GM23338 (cell line): Measurements from ENCODE around the gene GRIK4. TPM values are rescaled to one million over a fixed set of nuclear protein-coding genes. Genes with fewer than 3 reads are reported as not detected.

ENCODE experiments used
- ATAC-seq: fragments of 200-7000 bp; cut with Tn5 transposase; 3 replicates; pipeline ENCODE4 v1.9.1; 2020
- DNase-seq: peaks from one replicate; pipeline ENCODE4 v3.0.0-alpha.2; 2015; ENCODE audit warnings: low spot score
- H2AFZ ChIP-seq: fragments of 200-600 bp; sonication (generic); 2 replicates; pipeline ENCODE4 v1.8.0; 2016; ENCODE audit warnings: antibody characterized with exemption, mild to moderate bottlenecking, moderate library complexity
- H3F3A ChIP-seq: fragments of 200-600 bp; sonication (generic); replicated peaks from 2 replicates; pipeline ENCODE4 v1.8.0; 2017; ENCODE audit warnings: antibody characterized with exemption, mixed run types, low read depth
- H3K27ac ChIP-seq: fragments of 200-600 bp; sonication (generic); 2 replicates; pipeline ENCODE4 v1.6.1; 2016; ENCODE audit warnings: low read depth
- H3K27me3 ChIP-seq: fragments of 200-600 bp; sonication (generic); 2 replicates; pipeline ENCODE4 v1.8.0; 2016; ENCODE audit warnings: mild to moderate bottlenecking, mixed run types, moderate library complexity; ENCODE audit not compliant: insufficient read depth
- H3K36me3 ChIP-seq: fragments of 200-600 bp; sonication (generic); 2 replicates; pipeline ENCODE4 v1.8.0; 2016; ENCODE audit warnings: mild to moderate bottlenecking; ENCODE audit not compliant: insufficient read depth
- H3K4me1 ChIP-seq: fragments of 200-600 bp; sonication (generic); 2 replicates; pipeline ENCODE4 v1.8.0; 2016; ENCODE audit warnings: mild to moderate bottlenecking, moderate library complexity; ENCODE audit not compliant: insufficient read depth
- H3K4me2 ChIP-seq: fragments of 200-600 bp; sonication (generic); 2 replicates; pipeline ENCODE4 v1.7.1; 2017; ENCODE audit warnings: mixed run types
- H3K4me3 ChIP-seq: fragments of 200-600 bp; sonication (generic); 2 replicates; pipeline ENCODE4 v1.6.1; 2016; ENCODE audit warnings: mixed run types
- H3K79me2 ChIP-seq: fragments of 200-600 bp; sonication (generic); replicated peaks from 2 replicates; pipeline ENCODE4 v1.8.0; 2017; ENCODE audit warnings: mild to moderate bottlenecking; ENCODE audit not compliant: insufficient read depth
- H3K9me2 ChIP-seq: fragments of 200-600 bp; sonication (generic); 2 replicates; pipeline ENCODE4 v1.8.0; 2017; ENCODE audit not compliant: insufficient read depth
- H4K20me1 ChIP-seq: fragments of 200-600 bp; sonication (generic); replicated peaks from 2 replicates; pipeline ENCODE4 v1.8.0; 2017; ENCODE audit warnings: mild to moderate bottlenecking; ENCODE audit not compliant: insufficient read depth
- H3K27ac Mint-ChIP-seq: 2 replicates; pipeline ENCODE4 v1.8.0; 2020; ENCODE audit warnings: inconsistent platforms, mild to moderate bottlenecking, moderate library complexity, mixed read lengths
- H3K27me3 Mint-ChIP-seq: 3 replicates; pipeline ENCODE4 v1.8.0; 2022; ENCODE audit warnings: low read depth, mild to moderate bottlenecking, moderate library complexity, mixed read lengths, inconsistent platforms; ENCODE audit not compliant: insufficient read depth, poor library complexity
- H3K36me3 Mint-ChIP-seq: 3 replicates; pipeline ENCODE4 v1.8.0; 2021; ENCODE audit warnings: low read depth, mild to moderate bottlenecking, inconsistent platforms, moderate library complexity, mixed read lengths
- H3K4me1 Mint-ChIP-seq: 3 replicates; pipeline ENCODE4 v1.8.0; 2020; ENCODE audit warnings: mild to moderate bottlenecking, inconsistent platforms, mixed read lengths
- H3K4me3 Mint-ChIP-seq: 3 replicates; pipeline ENCODE4 v1.8.0; 2021; ENCODE audit warnings: moderate library complexity, mild to moderate bottlenecking, inconsistent platforms, mixed read lengths
- H3K9me3 Mint-ChIP-seq: 3 replicates; pipeline ENCODE4 v1.8.0; 2020; ENCODE audit warnings: moderate library complexity, mild to moderate bottlenecking, inconsistent platforms, mixed read lengths
- JUNB ChIP-seq: IDR thresholded peaks from one replicate; pipeline ENCODE4 v1.6.1; 2016; ENCODE audit warnings: antibody characterized with exemption; ENCODE audit not compliant: unreplicated experiment
- NANOG ChIP-seq: IDR thresholded peaks from 2 replicates; pipeline ENCODE4 v1.6.1; 2016; ENCODE audit warnings: antibody characterized with exemption, borderline replicate concordance
- ZNF331 ChIP-seq: fragments of 250-450 bp; sonication (Bioruptor Pico); IDR thresholded peaks from 2 replicates; pipeline ENCODE4 v1.5.0; 2020; ENCODE audit warnings: low read depth, mild to moderate bottlenecking, moderate library complexity
- polyA plus RNA-seq: library from polyadenylated mRNA; unstranded; fragments of >200 nt; fragmentation: Nextera tagmentation; extraction: Ambion mirVana; gene quantifications from 2 replicates; pipeline ENCODE4 v1.2.1, GENCODE V29; 2016
- total RNA-seq: library from RNA; depleted of rRNA; stranded (reverse); fragments of >200 nt; shearing (Covaris generic); gene quantifications from 2 replicates; pipeline ENCODE4 v1.2.3, GENCODE V29; 2014
- TF ChIP-seq, protein P1 (sequence below): fragments of 250-450 bp; sonication (Bioruptor Pico); IDR thresholded peaks from 2 replicates; pipeline ENCODE4 v1.5.0; 2020; ENCODE audit warnings: mild to moderate bottlenecking, moderate library complexity
- TF ChIP-seq, protein P2 (sequence below): IDR thresholded peaks from 2 replicates; pipeline ENCODE4 v1.6.1; 2016; ENCODE audit warnings: antibody characterized with exemption

GRIK4 gene
- total and polyA plus RNA-seq, 2 experiments from 2014 or later, result 0.63 to 2.2 TPM

DNA sequence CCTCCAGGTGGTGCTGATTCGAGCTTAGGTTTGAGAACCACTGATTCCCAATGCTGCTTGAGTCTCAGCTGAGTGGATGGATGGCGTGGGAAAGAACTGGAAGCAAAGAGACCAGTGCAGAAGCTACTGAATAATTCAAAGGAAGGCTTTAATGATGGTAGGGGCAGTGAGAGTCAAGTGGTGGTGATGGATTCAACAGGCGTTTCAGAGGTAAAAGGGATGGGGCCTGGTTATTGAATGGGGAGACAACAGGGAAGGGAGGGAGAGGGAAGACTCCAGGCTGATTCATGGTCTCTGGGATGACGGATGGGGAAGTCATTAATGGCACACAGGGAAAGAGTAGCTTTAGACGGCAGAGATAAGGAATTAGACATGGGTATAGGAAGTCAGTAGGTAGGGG, 408.0 kb downstream of the GRIK4 start:
- DNase-seq, result no peak
- Histone ChIP-seq H3K4me3 (no peak overlapping the region), H4K20me1 (no peaks in the 10 kb centered on the region), H3K4me1 (no peaks in the 10 kb centered on the region), H3K79me2 (no peaks in the 10 kb centered on the region), H3K27me3 (no peaks in the 10 kb centered on the region), H3K36me3 (no peaks in the 10 kb centered on the region), H2AFZ (no peak overlapping the region), H3F3A (no peaks in the 10 kb centered on the region), H3K4me2 (no peak overlapping the region), H3K27ac (no peak overlapping the region), H3K9me2 (no peaks in the 10 kb centered on the region)
- ATAC-seq, result no peak
- Mint-ChIP-seq H3K27ac (no peak overlapping the region), H3K27me3 (peaks cover 6% of the 10 kb centered on the region), H3K36me3 (no peaks in the 10 kb centered on the region), H3K4me3 (no peak overlapping the region), H3K9me3 (no peaks in the 10 kb centered on the region; the same call in 2 of the 3 replicates), H3K4me1 (peaks cover 4% of the 10 kb centered on the region; the same call in 2 of the 3 replicates)
- TF ChIP-seq, protein P1, sequence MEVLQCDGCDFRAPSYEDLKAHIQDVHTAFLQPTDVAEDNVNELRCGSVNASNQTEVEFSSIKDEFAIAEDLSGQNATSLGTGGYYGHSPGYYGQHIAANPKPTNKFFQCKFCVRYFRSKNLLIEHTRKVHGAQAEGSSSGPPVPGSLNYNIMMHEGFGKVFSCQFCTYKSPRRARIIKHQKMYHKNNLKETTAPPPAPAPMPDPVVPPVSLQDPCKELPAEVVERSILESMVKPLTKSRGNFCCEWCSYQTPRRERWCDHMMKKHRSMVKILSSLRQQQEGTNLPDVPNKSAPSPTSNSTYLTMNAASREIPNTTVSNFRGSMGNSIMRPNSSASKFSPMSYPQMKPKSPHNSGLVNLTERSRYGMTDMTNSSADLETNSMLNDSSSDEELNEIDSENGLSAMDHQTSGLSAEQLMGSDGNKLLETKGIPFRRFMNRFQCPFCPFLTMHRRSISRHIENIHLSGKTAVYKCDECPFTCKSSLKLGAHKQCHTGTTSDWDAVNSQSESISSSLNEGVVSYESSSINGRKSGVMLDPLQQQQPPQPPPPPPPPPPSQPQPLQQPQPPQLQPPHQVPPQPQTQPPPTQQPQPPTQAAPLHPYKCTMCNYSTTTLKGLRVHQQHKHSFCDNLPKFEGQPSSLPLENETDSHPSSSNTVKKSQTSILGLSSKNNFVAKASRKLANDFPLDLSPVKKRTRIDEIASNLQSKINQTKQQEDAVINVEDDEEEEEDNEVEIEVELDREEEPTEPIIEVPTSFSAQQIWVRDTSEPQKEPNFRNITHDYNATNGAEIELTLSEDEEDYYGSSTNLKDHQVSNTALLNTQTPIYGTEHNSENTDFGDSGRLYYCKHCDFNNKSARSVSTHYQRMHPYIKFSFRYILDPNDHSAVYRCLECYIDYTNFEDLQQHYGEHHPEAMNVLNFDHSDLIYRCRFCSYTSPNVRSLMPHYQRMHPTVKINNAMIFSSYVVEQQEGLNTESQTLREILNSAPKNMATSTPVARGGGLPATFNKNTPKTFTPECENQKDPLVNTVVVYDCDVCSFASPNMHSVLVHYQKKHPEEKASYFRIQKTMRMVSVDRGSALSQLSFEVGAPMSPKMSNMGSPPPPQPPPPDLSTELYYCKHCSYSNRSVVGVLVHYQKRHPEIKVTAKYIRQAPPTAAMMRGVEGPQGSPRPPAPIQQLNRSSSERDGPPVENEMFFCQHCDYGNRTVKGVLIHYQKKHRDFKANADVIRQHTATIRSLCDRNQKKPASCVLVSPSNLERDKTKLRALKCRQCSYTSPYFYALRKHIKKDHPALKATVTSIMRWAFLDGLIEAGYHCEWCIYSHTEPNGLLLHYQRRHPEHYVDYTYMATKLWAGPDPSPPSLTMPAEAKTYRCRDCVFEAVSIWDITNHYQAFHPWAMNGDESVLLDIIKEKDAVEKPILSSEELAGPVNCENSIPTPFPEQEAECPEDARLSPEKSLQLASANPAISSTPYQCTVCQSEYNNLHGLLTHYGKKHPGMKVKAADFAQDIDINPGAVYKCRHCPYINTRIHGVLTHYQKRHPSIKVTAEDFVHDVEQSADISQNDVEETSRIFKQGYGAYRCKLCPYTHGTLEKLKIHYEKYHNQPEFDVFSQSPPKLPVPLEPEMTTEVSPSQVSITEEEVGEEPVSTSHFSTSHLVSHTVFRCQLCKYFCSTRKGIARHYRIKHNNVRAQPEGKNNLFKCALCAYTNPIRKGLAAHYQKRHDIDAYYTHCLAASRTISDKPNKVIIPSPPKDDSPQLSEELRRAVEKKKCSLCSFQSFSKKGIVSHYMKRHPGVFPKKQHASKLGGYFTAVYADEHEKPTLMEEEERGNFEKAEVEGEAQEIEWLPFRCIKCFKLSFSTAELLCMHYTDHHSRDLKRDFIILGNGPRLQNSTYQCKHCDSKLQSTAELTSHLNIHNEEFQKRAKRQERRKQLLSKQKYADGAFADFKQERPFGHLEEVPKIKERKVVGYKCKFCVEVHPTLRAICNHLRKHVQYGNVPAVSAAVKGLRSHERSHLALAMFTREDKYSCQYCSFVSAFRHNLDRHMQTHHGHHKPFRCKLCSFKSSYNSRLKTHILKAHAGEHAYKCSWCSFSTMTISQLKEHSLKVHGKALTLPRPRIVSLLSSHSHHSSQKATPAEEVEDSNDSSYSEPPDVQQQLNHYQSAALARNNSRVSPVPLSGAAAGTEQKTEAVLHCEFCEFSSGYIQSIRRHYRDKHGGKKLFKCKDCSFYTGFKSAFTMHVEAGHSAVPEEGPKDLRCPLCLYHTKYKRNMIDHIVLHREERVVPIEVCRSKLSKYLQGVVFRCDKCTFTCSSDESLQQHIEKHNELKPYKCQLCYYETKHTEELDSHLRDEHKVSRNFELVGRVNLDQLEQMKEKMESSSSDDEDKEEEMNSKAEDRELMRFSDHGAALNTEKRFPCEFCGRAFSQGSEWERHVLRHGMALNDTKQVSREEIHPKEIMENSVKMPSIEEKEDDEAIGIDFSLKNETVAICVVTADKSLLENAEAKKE (CRISPR knock-in tag), result no peak
- TF ChIP-seq ZNF331 (CRISPR knock-in tag), result no peak
- TF ChIP-seq NANOG, result no peak
- TF ChIP-seq, protein P2, sequence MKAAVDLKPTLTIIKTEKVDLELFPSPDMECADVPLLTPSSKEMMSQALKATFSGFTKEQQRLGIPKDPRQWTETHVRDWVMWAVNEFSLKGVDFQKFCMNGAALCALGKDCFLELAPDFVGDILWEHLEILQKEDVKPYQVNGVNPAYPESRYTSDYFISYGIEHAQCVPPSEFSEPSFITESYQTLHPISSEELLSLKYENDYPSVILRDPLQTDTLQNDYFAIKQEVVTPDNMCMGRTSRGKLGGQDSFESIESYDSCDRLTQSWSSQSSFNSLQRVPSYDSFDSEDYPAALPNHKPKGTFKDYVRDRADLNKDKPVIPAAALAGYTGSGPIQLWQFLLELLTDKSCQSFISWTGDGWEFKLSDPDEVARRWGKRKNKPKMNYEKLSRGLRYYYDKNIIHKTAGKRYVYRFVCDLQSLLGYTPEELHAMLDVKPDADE, result no peak
- no peak for TF ChIP-seq JUNB
